HG02759 (cell line): ENCODE results near the gene ACOT11.

Experiments used
- ATAC-seq: cut with Tn5 transposase; IDR thresholded peaks from one replicate; pipeline ENCODE4 v1.9.1; 2021; ENCODE audit warnings: mild to moderate bottlenecking, moderate library complexity; ENCODE audit not compliant: unreplicated experiment

The ACOT11 gene

GRCh38 chr1:54583871-54584270, 35.8 kb downstream of the ACOT11 start:
- ATAC-seq, result no peak

- no peak for ATAC-seq
Measured at GRCh38 chr1:54584575-54584974, 36.5 kb downstream of the ACOT11 start.

- no peak for ATAC-seq
Measured at GRCh38 chr1:54585181-54586066, 37.4 kb downstream of the ACOT11 start.

- ATAC-seq, result no peak
Measured at GRCh38 chr1:54588377-54588776, 40.3 kb downstream of the ACOT11 start.

DNA sequence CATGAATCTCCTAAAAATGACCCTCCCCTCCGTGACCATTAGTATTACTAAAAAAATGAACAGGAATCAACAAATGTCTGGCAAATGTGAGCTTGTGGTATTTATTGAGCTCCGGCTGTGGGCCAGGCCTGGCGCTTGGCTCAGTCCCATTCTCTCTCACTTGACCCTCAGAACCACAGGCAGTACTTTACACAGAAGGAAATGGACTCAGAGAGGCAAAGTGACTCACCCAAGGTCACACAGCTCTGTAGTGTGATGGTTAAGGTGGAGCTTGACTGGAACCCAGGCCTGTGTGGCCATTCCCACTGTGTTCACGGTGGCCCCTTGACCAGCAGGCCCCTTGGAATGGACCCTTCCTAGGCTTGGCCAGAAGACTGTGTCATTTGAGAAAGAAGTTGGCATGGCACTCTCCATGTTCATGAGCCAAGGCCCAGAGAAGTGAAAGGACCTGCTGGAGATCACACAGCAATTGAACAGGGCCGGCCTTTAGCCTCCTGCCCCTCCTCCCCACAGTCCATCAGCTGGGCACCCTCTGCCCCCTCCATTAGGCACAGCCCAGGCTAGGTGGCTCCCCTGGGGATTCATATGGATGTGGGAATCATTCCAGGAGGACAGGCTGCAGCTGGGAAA, 43.2 kb downstream of the ACOT11 start:
- ATAC-seq, result no peak

DNA sequence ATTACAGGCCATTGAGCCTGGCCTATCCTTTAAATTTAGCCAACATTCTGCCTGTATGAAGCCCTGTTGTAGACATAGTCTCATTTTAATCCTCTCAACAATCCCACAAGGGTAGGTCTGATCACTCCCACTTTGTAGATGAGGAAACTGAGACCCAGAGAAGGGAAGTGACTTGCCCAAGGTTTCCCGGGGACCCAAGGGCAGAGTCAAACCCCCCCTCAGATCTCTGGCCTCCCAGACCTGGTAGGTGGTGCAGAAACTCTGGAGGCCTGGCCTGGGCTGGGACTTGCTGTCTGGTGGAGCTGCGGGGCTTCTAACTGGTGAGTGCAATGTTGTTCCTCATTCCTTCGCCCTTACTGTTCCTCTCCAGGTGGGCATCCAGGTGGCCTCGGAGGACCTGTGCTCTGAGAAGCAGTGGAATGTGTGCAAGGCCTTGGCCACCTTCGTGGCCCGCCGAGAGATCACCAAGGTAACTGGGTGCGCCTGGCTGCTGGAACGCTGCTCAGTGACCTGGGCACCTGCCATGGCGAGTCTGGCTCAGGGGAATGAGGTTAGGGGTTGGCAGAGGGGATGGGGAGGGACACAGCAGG, 45.6 kb downstream of the ACOT11 start:
- ATAC-seq, result no peak

GRCh38 chr1:54594463-54594862, 46.4 kb downstream of the ACOT11 start:
- no peak for ATAC-seq

DNA sequence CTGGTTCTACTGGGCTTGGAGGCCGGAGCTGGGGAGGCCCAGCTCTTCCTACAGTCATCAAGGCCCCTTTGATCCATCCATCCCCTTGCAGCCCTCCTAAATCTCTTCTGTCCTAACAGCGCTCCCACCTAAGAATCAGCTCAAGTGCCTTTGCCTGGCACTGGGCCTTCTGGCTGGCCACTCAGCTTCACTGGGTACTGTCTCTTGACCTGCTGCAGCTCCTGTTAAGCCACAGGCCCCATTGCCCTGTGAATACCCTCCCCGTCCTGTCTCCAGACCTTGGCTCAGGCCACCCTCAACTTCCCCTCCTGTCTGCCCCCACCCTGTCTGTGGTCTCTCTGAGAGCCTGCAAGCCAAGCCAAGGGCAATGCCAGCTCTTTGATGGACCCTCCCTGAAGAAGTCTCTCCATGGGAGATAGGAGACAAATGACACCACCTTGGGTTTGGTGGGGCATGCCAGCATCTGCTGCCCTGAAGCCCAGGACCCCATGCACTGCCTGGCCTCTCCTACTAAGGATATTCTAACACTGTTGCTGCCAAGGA, 48.0 kb downstream of the ACOT11 start:
- no peak for ATAC-seq

DNA sequence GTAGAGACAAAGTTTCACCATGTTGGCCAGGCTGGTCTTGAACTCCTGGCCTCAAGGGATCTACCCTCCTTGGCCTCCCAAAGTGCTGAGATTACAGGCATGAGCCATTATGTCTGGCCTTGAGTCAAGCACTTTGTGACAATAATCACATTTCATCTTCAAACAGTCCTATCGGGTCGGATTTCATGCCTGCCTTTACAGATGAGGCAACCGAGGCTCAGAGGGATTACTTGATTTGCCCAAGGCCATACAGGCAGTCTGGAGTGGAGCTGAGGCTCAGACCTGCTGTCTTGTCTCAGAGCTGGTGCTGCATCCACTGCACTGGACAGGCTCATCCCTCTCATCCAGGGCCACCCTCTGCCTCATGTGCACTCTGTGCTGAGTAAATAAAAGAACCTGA, 48.7 kb downstream of the ACOT11 start:
- no peak for ATAC-seq

GRCh38 chr1:54597455-54598030, 49.5 kb downstream of the ACOT11 start:
- no peak for ATAC-seq

- no peak for ATAC-seq
Measured at GRCh38 chr1:54599211-54599823, 51.3 kb downstream of the ACOT11 start.

GRCh38 chr1:54600947-54601721, 53.1 kb downstream of the ACOT11 start:
- no peak for ATAC-seq

DNA sequence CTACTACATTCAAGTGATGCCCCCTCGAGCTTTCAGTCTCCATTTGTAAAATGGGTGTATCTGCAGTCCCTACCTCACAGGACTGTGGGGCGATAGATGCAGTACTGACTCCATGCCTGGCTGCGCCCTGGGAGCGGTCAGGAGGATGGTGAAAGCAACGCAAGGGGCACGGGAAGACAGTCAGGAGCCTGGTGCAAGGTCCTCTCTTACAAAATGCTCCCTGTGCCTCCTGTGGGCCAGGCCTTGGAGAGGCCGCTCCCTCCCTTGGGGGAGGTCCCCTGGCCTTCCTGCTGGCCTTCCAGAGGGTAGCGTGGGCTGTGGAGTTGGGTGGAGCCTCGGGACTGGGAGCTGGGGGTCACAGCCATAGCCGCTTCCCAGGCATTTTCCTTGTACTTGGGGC, 53.7 kb downstream of the ACOT11 start:
- no peak for ATAC-seq

DNA sequence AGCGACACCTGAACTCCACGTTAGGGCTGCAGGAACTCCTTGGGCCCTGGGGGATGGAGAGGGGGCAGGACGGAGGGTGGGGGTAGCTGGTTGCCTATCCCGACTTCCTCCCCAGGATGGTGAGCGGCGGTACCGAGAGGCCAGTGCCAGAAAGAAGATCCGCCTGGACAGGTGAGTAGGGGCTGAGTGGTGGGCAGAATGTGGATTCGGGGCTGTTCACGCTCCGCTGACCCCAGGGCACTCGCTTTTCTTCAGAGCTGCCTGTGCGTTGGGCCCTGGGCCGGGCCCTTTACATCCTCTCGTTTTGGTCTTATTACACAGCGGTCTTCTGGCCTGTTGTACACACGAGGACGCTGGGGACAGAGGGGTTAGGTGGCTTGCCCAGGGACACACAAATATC, 54.5 kb downstream of the ACOT11 start:
- no peak for ATAC-seq

GRCh38 chr1:54603241-54603640, 55.2 kb downstream of the ACOT11 start:
- ATAC-seq, result no peak

DNA sequence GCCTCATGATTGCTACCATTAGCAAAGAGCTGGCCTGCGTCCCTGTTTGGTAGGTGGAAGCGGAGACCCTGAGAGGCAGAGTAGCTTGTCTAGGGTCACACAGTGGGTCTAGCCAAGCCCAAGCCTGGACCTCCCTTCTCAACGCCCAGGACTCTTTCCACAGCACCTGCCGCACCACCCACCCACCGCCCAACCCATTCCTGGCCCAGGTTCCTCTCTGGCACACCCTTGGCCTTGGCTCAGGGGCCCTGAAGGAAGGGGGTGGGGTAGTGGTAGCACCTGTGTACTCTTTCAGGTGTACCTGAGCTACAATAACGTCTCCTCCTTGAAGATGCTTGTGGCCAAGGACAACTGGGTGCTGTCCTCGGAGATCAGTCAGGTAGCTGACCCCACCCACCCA, 56.0 kb downstream of the ACOT11 start:
- no peak for ATAC-seq

DNA sequence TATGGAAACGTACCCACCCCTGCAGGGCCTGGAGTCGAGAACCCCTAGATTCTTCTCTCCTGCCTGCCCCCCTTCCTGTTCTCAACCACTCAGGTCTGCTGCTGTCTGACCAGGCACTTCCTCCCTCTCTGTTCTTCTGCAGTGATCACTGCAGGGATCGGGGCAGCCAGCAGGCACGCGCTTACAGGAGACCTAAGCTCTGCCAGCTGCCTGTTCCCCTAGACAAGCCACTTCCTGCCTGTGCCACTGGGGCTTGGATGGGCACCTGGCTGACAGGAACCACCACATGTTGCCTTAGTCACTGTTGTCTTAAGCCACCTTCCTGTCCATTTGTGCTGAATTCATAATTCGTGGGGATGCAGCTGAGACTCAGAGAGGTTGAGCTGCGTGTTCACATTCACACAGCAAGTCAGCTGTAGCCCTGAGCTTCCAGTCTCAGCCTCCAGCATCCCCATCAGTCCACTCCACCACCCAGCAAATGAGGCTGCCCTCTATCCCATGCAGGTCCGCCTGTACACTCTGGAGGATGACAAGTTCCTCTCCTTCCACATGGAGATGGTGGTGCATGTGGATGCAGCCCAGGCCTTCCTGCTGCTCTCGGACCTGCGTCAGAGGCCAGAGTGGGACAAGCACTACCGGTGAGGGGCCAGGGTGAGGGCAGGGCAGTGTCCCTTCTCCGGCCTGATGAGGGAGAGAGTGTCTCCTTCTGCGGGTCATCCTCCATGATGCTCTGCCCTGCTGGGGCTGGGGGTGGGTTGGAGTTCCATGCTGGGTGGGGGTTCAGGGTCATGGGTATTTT, 56.7 kb downstream of the ACOT11 start:
- ATAC-seq, result no peak

GRCh38 chr1:54606096-54606989, 58.3 kb downstream of the ACOT11 start:
- ATAC-seq, result no peak

DNA sequence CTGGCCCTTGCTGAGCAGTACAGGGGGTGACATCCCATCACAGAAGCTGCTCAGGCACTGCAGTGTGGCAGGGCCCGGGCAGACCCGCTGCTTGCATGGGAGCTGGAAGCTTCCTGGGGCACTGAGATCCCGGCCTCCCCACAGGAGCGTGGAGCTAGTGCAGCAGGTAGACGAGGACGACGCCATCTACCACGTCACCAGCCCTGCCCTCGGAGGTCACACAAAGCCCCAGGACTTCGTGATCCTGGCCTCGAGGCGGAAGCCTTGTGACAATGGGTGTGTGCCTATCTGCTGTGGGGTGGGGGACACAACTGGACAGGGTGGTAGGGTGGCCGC, 58.9 kb downstream of the ACOT11 start:
- no peak for ATAC-seq
